Measurements from ENCODE around the gene HSD3B7.

Gene HSD3B7

DNA sequence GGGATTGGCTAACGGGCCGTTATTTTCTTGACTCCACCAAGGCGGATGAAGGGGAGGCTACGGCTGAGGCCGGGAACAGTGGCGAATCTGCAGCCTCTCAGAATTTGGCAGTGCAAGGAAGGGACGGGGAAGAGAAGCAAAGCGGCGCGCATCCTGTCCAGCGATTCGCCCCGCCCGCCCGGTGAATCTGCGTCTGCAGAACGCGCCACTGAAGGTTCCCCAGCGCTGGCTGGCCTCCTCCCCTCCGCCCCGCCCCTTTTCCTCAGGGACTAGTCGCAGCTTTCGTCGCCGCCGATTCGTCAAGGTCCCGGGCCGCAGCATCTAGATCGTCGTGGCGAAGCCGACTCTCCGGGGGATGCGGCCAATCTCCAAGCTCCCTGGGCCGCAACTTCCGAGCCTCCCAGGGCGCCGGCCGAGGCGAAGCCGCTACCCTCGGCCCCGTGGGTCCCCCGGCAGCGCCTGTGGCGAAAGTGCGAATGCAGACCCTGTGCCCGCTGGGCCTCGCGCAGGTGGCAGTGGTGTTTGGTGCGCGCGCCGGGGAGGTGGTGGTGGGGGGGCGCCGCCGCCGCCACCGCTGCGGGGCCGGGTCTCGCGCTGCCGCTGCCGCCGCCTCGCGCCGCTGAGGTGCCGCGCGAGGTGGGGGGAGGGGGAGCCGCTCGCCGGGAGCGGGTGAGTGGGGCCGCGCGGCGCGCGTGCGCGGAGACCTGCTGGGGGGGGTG lies 27.4 kb upstream of the HSD3B7 start, which contains the start of gene SETD1A:
Gene SETD1A, plus strand, starts transcription at position 299 of the 719 bp plus-strand sequence. CDS start 978 bp downstream, outside the sequence.
- DNase-seq = peak; percentile 87 to 89

- no peak for DNase-seq
Observed at GRCh38 chr16:30958175-30959079, 26.6 kb upstream of the HSD3B7 start.

DNA sequence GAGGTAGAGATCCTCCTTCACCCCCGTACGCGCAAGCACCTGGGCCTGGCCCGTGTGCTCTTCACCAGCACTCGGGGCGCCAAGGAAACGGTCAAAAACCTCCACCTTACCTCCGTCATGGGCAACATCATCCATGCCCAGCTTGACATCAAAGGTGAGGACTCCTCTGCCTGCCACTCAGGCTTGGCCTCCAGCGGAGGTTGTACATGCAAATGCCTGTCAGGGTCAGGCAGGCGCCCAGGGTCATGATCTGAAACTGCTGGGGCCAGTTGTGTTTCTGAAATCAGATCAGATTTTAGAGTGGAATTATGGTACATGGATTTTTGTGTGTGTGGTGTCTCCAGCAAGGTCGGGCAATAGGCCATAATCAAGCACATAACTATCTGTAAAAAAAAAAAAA lies 23.6 kb upstream of the HSD3B7 start:
- DNase-seq = no peak

DNA sequence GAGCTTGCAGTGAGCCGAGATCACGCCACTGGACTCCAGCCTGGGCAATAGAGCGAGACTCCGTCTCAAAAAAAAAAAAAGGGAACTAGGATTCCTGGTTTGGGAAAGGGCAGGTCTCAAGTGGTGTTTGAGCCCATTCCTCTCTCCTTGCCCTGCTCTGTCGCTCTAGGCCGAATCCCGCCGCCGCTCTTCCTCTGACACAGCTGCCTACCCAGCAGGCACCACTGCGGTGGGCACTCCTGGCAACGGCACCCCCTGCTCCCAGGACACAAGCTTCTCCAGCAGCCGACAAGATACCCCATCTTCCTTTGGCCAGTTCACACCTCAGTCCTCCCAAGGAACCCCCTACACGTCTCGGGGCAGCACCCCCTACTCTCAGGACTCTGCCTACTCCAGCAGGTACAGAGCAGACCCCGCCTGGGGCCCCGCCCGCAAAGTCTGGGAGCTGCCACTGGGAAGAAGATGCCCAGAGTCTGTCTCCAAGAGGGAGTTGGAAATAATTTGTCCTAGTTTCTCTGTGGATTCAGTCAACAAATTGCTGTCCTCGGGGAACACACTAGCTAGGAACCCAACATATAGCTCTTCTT lies 21.0 kb upstream of the HSD3B7 start:
- DNase-seq = no peak

DNA sequence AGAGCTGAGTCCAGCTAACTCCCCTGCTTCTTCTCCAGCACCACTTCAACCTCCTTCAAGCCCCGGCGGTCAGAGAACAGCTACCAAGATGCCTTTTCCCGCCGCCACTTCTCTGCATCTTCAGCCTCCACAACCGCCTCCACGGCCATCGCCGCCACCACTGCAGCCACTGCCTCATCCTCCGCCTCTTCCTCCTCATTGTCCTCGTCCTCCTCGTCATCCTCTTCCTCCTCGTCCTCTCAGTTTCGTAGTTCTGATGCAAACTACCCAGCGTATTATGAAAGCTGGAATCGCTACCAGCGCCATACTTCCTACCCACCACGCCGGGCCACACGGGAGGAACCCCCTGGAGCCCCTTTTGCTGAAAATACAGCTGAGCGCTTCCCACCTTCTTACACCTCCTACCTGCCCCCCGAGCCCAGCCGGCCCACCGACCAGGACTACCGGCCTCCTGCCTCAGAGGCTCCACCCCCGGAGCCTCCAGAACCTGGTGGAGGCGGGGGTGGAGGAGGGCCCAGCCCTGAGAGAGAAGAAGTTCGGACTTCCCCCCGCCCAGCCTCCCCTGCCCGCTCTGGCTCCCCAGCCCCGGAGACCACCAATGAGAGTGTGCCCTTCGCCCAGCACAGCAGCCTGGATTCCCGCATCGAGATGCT lies 20.3 kb upstream of the HSD3B7 start:
- DNase-seq = no peak

GRCh38 chr16:30965436-30965835 lies 19.6 kb upstream of the HSD3B7 start:
- no peak for DNase-seq

DNA sequence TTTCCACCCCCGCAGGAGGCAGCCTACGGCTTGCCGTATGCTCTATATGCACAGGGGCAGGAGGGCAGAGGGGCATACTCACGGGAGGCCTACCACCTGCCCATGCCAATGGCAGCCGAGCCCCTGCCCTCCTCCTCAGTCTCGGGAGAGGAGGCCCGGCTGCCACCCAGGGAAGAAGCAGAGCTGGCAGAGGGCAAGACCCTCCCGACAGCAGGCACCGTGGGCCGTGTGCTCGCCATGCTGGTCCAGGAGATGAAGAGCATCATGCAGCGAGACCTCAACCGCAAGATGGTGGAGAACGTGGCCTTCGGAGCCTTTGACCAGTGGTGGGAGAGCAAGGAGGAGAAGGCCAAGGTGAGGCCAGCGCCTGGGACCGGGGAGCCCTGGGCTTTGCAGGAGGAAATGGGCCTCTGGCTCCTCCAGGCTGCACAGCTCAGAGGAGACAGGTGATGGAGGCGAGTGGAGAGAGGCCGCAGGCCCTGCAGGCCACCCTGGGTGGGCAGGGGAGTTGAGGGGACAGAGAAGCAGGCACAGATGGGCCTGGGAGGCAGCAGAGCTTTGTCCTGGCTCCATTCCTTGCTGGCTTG lies 18.9 kb upstream of the HSD3B7 start:
- DNase-seq = no peak

- no peak for DNase-seq
Observed at GRCh38 chr16:30967795-30968194, 17.2 kb upstream of the HSD3B7 start.

GRCh38 chr16:30969246-30969842 lies 15.7 kb upstream of the HSD3B7 start:
- DNase-seq = no peak

GRCh38 chr16:30971298-30971697 lies 13.7 kb upstream of the HSD3B7 start:
- DNase-seq = no peak

GRCh38 chr16:30972872-30973271 lies 12.1 kb upstream of the HSD3B7 start:
- no peak for DNase-seq

DNA sequence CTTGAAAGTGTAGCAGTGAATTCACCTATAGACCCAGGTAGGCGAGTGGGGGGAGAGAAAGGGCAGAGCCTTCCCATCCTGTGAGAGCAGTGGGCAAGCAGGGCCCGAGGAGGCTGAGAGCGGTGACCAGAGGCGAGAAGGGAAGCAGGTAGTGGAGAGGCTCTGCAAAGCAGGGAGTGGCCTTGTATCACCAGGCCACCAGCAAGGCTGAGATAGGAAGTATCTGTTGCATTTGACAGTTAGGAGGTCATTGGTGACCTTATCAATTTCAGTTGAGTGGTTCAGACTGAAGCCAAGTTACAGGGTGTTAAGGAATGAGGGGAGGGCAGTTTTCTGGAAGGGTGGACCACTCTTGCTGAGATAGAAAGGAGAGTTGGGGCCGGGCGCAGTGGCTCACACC lies 10.7 kb upstream of the HSD3B7 start:
- no peak for DNase-seq

DNA sequence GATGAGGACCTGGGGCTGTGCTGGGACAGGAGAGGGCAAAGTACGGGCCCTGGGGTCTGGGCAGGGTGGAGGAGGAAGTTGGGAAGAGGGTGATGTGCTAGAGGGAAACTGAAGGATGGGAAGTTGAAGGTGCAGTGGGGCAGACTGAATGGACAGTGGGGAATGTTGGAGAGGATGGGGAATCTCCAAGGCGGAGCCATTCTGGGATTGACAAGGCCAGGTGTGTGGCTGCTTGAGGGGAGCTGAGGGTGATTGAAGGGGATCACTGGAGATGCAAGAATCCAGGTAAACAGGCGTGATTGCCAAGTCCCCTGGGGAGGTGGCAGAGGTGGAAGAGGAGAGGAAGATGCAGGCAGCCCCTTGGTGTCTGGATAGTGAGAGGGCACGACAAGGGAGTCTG lies 8.5 kb upstream of the HSD3B7 start:
- DNase-seq = no peak

DNA sequence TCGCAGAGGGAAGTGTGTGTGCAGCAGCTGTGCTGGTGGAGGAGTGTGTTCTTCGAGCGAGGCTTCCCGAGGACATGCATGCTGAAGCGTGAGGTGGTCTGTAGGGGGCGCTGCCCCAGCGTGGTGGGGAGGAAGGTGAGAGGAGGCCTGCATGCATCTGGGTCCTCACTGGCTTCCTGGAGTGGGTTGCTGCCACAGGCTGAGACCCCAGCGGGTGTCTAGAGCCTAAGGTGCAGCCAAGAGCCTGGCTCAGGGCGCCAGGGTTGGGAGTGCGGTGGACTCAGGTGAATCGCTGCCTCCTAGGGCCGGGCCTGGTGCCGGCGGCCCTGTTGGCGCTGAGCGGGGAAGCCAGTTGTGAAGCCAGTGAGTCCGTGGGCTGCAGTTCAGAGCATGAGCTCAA lies 7.5 kb upstream of the HSD3B7 start:
- DNase-seq = no peak

GRCh38 chr16:30979170-30980022 lies 5.6 kb upstream of the HSD3B7 start:
- no peak for DNase-seq

- no peak for DNase-seq
Observed at GRCh38 chr16:30980023-30980371, 5.0 kb upstream of the HSD3B7 start.

GRCh38 chr16:30980434-30980833 lies 4.6 kb upstream of the HSD3B7 start:
- no peak for DNase-seq

DNA sequence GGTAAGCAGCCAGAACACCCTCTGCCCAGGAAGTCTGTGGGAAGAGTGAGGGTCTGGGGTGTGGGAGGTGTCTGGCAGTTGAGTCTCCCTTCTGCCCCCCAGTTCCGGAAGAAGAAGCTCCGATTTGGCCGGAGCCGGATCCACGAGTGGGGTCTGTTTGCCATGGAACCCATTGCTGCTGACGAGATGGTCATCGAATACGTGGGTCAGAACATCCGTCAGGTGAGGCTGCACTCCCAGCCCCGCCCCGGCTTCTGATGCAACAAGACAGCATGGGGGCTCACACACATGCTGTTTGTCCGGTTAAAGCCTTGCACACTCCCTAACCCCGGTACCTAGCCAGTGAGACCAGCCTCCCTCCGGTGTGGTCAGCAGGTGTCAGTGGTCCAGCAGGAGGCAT lies 4.0 kb upstream of the HSD3B7 start:
- no peak for DNase-seq

DNA sequence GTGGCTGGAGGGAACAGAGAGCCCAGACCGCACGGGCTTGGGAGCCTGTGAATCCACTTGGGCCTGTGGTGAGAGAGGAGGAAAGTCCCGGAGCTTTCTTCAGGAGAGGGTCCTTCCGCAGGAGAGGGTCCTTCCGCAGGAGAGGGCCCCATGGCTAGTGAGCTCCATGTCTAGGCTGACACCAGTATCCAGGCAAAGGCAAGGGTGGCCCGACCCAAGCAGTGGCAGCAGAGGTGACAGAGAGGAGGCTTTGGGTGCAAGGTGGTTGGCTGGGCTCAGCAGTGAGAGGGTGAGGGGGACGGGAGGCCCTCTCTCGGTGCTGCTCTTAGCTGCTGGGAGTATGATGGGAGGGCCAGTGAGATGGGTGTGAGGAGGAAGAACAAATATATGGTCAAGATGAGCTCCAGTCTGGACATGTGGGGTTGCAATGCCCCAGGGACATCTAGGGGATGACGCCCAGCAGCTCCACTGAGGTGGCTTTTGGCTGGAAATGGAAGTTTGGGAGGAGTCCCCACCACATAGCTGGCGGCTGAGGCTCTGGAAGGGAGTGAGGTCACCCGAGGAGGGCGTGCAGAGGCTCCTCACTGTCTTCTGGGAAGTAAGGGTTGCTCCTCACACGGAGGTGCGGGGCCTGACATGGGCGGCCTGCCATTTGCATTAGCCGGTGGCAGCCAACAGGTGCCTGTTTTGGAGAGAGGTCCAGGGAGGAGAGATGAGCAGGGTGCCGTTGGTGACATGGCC lies 2.3 kb upstream of the HSD3B7 start:
- no peak for DNase-seq

DNA sequence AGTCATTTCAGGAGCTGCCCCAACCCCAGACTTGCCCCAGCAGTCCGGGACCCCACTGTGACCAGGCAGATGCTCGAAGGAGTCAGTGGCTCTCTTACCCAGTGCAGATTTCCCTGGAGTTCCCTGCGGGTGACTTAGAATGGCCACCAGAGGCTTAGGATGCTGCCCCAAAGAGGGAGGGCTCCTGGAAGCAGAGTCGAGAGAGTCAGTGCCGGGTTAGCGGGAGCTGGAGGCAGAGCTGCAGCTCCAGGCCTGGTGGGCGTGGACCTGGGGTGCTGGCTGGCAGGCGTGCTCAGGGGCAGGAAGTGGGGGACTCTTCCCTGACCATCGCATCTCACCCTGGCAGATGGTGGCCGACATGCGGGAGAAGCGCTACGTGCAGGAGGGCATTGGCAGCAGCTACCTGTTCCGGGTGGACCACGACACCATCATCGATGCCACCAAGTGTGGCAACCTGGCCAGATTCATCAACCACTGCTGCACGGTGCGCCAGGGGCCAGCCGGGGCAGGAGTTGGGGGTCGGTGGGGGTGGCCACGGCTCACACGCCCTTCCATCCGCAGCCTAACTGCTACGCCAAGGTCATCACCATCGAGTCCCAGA lies 1.6 kb upstream of the HSD3B7 start:
- no peak for DNase-seq
